ENCODE measurements around the gene CSTPP1.
A peak's percentile ranks its signal among the peaks of the same experiment; 100 is the strongest.
"Not testable (repeated sequence)": the region's sequence is repeated elsewhere in the genome, so short reads cannot be mapped to it uniquely, and the experiment has no call there.

CSTPP1 gene

DNA sequence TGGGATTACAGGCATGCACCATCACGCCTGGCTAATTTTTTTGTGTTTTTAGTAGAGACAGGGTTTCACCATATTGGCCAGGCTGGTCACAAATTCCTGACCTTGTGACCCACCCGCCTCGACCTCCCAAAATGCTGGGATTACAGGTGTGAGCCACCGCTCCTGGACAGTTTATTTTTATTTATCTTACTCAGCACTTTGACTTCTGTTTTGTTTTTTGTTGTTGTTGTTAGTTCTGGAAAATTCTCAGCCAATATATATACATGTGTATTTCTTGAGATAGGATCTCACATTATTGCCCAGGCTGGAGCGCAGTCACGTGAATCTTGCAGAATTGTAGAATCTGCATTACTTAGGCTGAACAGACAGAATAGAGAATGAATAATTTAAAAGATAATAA lies 107.6 kb downstream of the CSTPP1 start:
- DNase-seq (ENCODE audit: low read depth, low spot score): no peak

DNA sequence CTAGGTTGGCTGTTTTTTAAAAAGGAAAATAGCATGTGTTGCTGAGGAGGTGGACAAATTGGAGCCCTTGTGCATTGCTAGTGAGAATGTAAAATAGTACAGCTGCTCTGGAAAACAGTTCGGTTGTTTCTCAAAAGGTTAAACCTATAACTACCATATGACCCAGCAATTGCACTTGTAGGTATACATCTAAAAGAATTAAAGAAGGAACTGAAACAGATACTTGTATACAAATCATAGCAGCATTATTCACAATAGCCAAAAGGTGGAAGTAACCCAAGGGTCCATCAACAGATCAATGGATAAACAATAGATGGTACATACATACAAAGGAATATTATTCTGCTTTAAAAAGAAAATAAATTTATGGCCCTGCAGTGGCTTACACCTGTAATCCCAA lies 111.4 kb downstream of the CSTPP1 start:
- no peak for DNase-seq (ENCODE audit: low read depth, low spot score)

DNA sequence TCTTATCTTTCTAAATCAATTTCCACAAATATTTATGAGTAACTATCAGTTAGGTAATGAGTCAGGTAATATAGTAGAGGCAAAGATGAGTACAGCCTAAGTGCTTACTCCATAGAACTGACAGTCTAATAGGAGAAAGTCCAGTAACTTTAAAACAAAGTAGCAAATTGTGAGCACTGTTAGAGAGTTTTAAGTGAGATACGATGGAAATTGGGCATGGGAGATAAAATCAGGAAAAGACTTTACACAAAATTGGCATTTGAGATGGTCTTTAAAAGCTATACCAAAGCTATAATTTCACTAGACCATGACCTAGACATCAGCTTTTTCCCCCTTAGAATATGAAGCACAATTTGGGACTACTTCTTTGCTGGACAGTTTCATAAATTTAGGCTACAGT lies 113.7 kb downstream of the CSTPP1 start:
- no peak for DNase-seq (ENCODE audit: low read depth, low spot score)

DNA sequence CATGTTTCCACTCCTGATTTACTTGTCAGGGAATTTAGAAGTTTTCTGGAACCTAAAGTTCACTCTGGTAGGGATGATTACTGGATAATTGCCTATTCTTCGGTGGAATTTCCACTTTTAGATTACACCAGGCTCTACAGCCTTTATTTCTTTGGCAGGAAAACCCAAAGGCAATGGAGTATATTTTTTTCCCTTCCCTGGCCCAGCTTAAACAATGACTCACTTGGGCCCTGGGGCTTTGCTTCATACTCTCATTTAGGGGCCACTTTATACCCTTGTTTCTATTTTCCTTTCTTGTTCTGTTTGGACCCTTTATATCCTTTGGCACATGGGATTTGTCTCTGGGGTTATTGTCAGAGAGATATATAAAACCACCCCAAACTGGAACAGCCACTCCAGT lies 114.7 kb downstream of the CSTPP1 start:
- DNase-seq (ENCODE audit: low read depth, low spot score): no peak

DNA sequence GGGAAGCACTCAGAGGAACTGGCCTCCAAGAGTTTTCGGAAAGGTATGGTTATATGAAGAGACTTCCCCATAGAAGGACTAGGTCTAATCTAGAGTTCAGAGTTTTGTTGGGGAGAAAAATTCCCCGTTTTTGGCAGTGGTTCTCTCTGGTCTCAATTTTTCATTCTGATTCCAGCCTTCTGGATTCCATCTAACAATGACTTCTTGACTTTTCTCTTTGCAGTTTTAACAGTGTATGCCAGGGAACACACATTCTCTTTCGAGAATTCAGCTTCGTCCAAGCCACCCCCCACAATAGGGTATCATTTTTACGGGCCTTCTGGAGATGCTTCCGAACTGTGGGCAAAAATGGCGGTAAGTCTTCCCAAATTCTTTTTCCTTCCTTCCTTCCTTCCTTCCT lies 115.6 kb downstream of the CSTPP1 start:
- no peak for DNase-seq (ENCODE audit: low read depth, low spot score)

DNA sequence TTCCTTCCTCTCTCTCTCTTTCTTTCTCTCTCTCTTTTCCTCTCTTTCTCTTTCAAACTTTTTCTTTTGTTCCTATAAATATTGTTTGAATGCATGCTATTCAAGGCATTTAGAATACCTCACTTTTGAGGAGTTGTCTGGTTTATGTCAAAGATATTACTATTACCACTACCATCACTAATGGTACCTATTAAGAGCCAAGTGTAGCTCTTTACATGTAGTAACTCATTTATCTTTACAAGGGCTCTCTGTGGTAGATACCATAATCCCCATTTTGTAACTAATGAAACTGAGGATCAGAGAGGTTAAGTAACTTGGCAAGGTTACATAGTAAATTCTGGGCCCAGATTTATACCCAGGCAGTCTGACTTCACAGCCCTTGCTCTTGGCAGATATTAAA lies 116.0 kb downstream of the CSTPP1 start:
- no peak for DNase-seq (ENCODE audit: low read depth, low spot score)

DNA sequence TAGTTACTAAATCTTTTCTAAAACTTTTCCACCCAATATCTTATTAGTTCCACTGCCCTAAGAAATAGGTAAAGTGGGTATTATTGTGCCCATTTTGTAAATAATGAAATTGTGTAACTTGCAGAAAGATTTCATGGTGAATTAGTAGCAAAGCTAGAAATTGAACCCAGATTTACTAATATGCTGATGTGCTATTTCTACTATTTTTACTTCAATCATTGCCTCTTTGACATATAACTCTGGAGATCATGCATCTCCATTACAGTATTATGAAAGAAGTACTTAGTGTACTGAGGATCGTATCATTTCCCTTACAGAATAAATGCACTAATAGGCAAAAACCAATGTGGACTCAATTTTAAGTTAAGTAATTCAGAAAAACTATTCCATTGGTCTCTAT lies 119.0 kb downstream of the CSTPP1 start:
- no peak for DNase-seq (ENCODE audit: low read depth, low spot score)

DNA sequence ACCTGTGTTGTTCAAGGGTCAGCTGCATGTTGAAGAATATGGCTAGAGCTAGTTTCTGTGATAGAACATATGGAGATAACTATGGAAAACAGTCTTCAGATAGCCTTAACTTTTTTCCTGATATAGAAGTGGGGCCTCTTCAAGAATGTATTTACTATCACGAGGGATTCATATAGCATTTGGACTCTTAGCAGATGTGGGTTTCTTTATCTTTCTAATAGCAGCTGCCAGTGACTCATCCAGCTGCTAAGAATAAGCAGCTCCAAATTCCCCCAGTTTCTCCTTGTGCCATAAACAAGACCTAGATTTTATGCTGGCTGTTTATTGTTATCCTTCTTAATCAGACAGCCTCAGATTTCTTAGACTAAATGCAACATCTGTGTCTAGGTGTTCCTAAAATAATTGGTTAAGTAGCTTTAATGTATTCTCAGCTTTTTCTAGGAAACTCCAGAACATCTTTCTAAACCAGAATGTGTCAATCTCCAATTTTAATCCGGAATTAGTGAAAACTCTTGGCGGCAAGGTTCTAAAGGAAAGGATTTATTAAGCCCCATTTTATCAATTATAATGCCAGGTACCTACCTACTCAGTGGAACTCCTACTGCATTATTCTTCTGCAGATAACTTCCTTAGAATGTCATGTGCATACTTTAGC lies 119.8 kb downstream of the CSTPP1 start:
- DNase-seq (ENCODE audit: low read depth, low spot score): no peak

DNA sequence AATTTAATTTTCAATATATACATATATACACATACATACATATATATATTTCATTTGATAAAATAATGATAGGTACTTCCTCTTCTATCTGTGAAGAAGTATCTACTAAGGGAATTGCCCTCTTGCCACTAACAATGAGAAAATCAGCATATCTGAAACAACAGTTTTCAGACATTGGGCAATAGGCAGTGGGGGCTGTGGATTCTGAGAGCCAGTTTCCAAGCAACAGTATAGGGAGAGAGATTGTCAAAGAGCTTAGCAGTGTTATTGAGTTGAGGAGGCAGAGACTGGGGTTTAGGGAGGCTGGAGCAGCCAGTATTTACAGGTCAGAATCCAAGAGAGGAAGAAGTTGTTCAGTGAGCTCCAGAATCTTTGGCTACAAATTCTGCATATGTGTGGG lies 120.8 kb downstream of the CSTPP1 start:
- no peak for DNase-seq (ENCODE audit: low read depth, low spot score)

DNA sequence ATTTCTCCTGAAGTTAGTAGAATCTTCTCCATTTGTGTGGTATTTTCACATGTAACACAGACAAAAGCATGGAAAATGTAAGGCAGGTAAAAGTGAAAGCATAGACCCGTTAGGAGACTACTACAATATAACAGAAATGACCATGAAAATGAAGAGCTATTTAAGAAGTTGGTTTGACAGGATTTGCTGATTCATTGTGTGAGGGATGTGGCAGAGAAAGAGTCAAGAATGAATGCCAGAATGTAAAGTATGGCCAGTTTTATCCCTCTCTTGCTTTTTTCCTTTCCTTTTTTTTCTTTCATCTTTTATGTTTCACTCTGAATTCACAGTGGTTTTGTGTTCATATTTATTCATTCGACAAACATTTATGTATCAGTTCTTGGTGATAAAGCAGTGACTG lies 124.2 kb downstream of the CSTPP1 start:
- no peak for DNase-seq (ENCODE audit: low read depth, low spot score)

DNA sequence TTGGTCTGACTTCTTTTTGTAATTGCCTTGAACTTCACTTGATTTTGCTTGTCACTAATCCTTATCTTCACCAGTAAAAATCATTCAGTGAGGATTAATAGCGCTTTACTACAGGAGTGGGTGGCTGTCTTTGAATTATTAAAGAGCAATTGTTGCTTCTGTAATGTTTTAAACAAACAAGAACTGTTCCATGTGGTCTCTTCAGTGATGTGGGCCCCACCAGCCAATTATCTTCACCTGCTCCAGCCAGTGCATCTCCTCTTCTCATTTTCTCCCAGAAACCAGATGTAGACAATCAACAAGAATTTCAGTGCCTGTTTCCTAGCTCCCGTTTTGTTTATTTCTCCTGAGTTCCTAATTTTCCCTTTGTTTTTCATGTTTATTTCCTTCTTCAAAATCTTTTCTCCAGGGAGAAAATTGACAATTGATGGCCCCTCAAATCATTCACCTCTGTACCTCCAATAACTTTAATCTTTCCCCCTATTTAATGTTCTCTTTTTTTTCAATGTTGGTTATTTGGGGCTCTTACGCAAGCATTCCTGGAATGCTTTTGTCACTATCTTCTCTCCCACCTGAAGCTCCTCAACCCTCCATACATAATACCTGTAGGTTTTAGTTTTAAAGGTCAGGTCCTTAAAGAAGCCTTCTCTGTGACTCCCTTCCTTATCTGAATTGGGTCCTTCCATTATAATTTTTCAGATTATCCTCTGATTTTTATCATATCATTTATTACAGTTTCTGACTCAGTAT lies 125.0 kb downstream of the CSTPP1 start:
- no peak for DNase-seq (ENCODE audit: low read depth, low spot score)

DNA sequence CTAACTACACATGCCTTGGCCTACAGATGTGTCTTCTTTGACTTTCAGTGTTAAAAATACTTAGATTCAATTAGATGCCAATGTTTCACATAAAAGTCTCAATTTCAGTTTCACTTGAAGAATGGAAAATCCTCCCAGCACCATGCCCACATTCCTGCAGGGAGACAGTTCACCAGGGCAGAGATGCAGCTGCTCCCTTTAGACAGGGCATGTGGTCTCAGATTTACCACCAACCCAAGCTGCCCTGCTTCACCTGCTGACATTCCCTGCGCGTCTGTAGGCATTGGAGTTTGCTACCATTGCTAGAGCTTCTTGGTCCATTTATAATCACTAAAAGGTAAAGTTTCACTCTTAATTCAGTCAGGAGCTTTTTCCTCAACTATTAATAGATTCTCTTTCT lies 126.2 kb downstream of the CSTPP1 start:
- no peak for DNase-seq (ENCODE audit: low read depth, low spot score)

DNA sequence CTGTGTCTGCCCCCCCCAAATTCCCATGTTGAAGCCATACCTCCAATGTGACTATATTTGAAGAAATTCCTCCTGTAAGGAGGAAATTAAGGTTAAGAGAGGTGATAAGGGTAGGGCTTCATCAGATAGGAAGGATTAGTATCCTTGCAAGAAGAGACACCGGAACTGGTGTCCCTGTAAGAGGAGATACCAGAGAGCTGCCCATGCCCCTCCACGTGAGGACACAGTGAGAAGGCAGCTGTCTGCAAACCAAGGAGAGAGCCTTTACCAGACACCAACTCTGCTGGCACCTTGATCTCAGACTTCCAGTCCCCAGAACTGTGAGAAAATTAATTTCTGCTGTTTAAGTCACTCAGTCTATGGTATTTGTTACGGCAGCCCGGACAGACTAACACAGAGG lies 130.8 kb downstream of the CSTPP1 start:
- DNase-seq (ENCODE audit: low read depth, low spot score): no peak

DNA sequence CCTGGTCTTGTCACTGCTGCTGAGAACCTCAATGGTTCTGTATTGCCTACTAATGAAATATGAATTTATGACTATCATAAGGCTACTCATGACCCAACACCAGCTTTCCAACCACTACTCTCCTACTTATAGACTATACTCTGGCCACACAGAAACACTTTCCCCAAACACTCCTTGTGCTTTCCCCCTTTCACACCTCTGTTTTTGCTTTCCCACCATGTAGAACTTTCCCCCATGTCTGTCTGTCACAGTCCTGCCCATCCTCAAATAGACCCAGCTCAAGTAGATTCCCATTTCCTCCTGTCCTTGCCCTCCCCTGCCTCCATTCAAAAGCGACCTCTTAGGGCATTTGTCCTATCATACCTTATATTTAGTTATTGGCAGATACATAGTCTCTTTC lies 134.2 kb downstream of the CSTPP1 start:
- DNase-seq (ENCODE audit: low read depth, low spot score): no peak

DNA sequence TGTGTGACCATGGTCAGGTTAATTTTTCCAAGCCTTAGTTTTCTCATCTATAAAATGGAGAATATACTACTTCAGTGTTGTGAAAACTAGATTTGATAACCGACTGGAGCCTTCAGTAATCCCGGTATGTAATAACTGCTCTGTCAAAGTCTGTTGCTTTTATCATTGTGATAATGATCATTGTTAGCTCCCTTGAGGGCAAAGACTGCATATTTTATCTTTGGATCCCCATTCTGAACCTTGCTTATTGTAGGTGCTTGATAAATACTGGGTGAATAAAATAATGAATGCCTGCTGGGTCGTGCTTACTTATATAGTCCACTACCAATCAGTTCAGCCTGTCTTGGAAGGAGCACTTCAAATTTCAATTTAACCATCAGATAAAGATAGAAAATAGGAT lies 134.8 kb downstream of the CSTPP1 start:
- no peak for DNase-seq (ENCODE audit: low read depth, low spot score)

DNA sequence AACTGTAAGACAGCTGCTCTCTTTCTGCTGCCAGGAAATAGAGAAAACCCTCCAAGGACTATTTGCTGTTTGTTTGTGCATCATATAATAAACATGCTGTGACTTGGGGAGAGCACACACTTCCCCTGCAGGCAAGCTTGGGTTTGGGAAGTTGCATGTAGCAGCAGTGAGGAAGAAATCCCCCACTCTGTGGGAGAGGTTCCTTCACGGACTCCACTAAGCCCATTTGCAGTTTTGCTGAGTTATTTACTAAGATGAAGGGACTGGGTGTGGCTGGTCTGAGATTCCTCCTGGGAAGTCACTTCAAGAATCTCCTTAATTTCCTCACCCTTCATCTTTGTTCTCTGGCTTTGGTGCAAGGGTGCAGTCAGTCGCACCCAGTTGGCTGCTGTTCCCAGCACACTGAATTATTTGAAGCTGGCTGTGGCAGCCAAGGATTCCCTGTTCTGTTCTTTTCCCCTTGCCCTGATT lies 135.3 kb downstream of the CSTPP1 start:
- peak; percentile 36 for DNase-seq (ENCODE audit: low read depth, low spot score)

DNA sequence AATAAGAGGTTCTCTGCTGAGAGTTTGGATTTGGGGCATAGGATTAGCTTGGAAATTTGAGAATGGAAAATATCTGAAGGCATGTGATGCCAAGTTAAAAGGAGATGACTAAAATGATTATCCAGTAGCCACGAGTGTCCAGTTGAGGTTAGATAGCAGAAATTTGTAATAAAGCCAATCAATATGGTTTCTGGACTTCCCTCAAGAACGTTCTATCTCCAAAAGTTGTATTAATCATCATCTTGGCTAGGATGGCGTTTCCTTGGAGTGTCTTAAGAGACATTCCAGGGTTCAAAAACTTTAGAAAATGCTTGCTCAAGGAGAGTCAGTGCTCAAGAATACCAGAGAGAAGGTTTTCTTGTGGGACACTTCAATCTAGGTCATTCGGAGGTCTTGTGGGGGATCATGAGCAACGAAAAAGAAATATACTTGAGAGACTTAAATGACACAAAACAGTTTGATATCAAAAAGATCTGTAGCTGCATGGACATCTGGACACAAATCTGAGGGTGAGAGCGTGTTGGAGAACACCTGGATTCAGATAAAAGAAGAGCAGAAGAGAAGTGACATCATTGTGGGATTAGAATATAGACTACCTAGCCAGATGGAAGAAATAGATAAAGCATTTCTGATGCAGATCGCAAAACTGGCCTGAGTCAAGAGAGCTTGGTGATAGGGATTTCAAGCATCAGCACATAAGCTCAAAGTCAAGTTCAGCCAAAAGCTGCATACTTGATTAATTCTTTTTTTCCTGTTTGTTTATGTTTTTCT lies 142.4 kb downstream of the CSTPP1 start:
- no peak for DNase-seq (ENCODE audit: low read depth, low spot score)

DNA sequence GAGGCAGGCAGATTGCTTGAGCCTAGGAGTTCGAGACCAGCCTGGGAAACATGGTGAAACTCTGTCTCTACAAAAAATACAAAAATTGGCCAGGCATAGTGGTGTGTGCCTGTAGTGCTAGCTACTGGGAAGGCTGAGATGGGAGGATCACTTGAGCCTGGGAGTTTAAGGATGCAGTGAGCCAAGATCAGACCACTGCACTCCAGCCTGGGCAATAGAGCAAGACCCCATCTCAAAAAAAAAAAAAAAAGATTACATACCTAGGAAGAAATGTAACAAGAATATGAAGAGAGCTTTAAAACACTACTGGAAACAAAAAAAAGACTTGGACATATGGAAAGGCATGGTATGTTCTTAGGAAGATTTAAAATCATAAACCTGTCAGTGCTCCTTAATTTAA lies 144.2 kb downstream of the CSTPP1 start:
- not testable (repeated sequence) for DNase-seq (ENCODE audit: low read depth, low spot score)

DNA sequence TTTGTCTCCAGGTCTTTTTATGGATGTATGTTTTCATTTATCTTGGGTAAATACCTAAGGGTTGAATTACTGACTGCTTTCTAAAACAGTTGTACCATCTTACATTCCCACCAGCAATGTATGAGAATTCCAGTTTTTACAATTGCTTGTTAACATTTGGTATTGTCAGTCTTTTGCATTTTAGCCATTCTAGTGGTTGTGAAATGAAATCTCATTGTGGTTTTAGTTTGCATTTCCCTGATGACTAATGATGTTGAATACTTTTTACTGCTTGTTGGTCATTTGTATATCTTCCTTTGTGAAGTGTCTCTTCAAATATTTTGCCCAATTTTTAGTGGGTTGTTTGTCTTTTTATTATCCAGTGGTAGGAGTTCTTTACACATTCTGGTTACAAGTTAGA lies 147.4 kb downstream of the CSTPP1 start:
- no peak for DNase-seq (ENCODE audit: low read depth, low spot score)

DNA sequence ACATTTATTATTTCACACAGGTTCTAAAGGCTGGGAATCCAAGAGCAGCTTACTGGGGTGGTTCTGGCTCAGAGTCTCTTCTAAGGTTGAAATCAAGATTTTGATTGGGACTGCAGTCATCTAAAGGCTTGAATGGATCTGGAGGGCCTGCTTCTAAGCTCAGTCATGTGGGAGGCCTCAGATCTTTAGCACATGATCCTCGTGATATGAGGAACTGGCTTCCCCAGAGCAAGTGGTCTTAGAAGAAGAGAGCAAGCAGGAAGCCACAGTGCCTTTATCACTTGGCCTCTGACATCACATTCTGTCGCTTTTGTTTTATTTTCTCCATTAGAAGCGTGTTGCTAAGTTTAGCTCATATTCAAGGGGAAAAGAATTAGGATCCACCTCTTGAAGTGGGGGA lies 151.2 kb downstream of the CSTPP1 start:
- DNase-seq (ENCODE audit: low read depth, low spot score): no peak

DNA sequence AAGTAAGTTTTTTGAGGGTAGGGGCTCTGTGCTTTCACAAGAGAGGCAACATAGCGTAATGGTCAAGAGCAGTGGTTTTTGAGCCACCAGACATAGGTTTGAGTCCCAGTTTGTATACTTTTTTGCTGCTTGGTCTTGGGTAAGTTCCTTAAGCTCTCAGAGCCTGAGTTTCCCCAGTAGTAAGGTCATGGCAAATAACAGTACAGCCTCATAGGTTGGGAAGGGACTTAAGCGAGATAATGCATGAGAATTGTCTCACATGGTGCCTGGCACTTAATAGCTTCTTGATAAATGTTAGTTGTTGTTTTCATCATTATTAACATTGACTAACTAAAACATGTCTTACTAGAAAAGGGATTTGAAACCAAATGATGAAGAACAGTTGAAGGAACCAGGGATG lies 157.0 kb downstream of the CSTPP1 start:
- no peak for DNase-seq (ENCODE audit: low read depth, low spot score)

DNA sequence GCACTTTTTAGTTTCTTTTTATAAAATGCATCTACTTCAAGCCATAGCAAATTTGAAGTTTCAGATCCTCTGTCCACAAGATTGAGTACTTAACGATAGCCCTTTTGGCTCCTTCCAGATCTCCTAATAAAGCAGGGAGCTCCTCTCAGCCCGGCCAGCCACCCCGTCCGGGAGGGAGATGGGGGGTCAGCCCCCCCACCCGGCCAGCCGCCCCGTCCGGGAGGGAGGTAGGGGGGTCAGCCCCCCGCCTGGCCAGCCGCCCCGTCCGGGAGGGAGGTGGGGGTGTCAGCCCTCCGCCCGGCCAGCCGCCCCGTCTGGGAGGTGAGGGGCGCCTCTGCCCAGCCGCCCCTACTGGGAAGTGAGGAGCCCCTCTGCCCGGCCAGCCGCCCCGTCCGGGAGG lies 160.3 kb downstream of the CSTPP1 start:
- not testable (repeated sequence) for DNase-seq (ENCODE audit: low read depth, low spot score)

DNA sequence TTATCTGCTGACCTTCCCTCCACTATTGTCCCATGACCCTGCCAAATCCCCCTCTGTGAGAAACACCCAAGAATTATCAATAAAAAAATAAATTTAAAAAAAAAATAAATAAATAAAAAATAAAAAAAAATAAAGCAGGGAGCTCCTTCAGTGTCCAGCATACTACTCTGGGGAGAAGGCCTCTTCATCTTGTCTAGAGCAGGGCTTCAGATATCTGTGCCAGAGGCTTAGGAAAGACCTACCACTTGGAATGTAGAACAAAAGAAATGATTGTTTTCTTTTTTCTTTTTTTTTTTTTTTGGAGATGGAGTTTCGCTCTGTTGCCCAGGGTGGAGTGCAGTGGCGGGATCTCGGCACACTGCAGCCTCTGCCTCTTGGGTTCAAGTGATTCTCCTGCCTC lies 161.7 kb downstream of the CSTPP1 start:
- not testable (repeated sequence) for DNase-seq (ENCODE audit: low read depth, low spot score)

All from ELF-1 (cell line).